Uterus (tissue), 4 donors: ENCODE measurements around the gene EXTL1. TPM values are rescaled to one million over a fixed set of nuclear protein-coding genes. Genes with fewer than 3 reads are reported as not detected.
A peak's percentile ranks its signal among the peaks of the same experiment; 100 is the strongest.

Experiments used
- DNase-seq, 2 donors: peaks; one replicate each; pipeline ENCODE4 v3.0.0-alpha.2; 2019 to 2020
- H3K27ac ChIP-seq, 2 donors: fragments of 200-600 bp; sonication (generic); 1 replicate in 1 of 2; 2 replicates in 1 of 2; pipeline ENCODE4 v1.5.1; 2016 to 2018
- H3K27me3 ChIP-seq, 2 donors: fragments of 200-600 bp; sonication (generic); one replicate each; pipeline ENCODE4 v1.5.1; 2018 to 2019; ENCODE audit warnings: control low read depth in 1 of 2
- H3K36me3 ChIP-seq, 2 donors: fragments of 200-600 bp; sonication (generic); one replicate each; pipeline ENCODE4 v1.5.1; 2019; ENCODE audit warnings: control low read depth in 1 of 2
- H3K4me1 ChIP-seq, 2 donors: fragments of 200-600 bp; sonication (generic); one replicate each; pipeline ENCODE4 v1.5.1; 2018 to 2019; ENCODE audit warnings: control low read depth in 1 of 2
- H3K4me3 ChIP-seq, 2 donors: fragments of 200-600 bp; sonication (generic); 1 replicate in 1 of 2; 2 replicates in 1 of 2; pipeline ENCODE4 v1.5.1; 2018 to 2019; ENCODE audit warnings: mild to moderate bottlenecking in 1 of 2
- H3K9me3 ChIP-seq, 2 donors: fragments of 200-600 bp; sonication (generic); one replicate each; pipeline ENCODE4 v1.5.1; 2019; ENCODE audit warnings: control low read depth in 1 of 2
- CTCF ChIP-seq, 4 experiments: fragments of 200-600 bp in 2 of 4; fragments of 450-650 bp in 2 of 4; sonication (generic) in 2 of 4; IDR thresholded peaks; one replicate each; pipeline ENCODE4 v1.5.1; 2016 to 2019; ENCODE audit warnings: antibody characterized with exemption in 4 of 4, mild to moderate bottlenecking in 2 of 4, moderate library complexity in 1 of 4
- POLR2A ChIP-seq, 2 donors: fragments of 450-650 bp; IDR thresholded peaks; one replicate each; pipeline ENCODE4 v1.6.1; 2016; ENCODE audit warnings: antibody characterized with exemption in 2 of 2, mild to moderate bottlenecking in 1 of 2, moderate library complexity in 1 of 2
- intact Hi-C: fragments of 100-400 bp; cut with DNase I; formaldehyde crosslinking; loops from one replicate; pipeline ENCODE4 v1.15.1; 2023; ENCODE audit warnings: low total_unique reads
- total RNA-seq, 4 donors: library from RNA; depleted of rRNA in 3 of 4; stranded (reverse); fragments of >200 nt in 3 of 4; gene quantifications; one replicate each; pipeline versions ENCODE4 v1.1.0 to v1.2.4, GENCODE V29; 2014 to 2023
- donor health status: DM: yes; HTN: yes; CAD: no.

EXTL1 gene
- total RNA-seq, 4 donors from 2014 or later, result 0.26 to 2.7 (median 1.7) TPM; not detected in 1

- H3K36me3 ChIP-seq, result no peaks in the 10 kb centered on the region
- no peak for DNase-seq
- no peak for TF ChIP-seq POLR2A (IDR thresholded peaks at IDR 0.05)
- TF ChIP-seq CTCF (IDR thresholded peaks at IDR 0.05), result no peak
- intact Hi-C loops, result no loop called here
- H3K9me3 ChIP-seq, result no peaks in the 10 kb centered on the region
- no peak overlapping the region for H3K4me3 ChIP-seq
- H3K27ac ChIP-seq, result no peak overlapping the region
- no peaks in the 10 kb centered on the region for H3K4me1 ChIP-seq
- no peaks in the 10 kb centered on the region for H3K27me3 ChIP-seq
These were observed 31.9 kb upstream of the EXTL1 start for GRCh38 chr1:25989440-25990234.

GRCh38 chr1:25990251-25990650 is 31.3 kb upstream of the EXTL1 start:
- H3K36me3 ChIP-seq, result no peaks in the 10 kb centered on the region
- no peak overlapping the region for H3K4me3 ChIP-seq
- no peaks in the 10 kb centered on the region for H3K27me3 ChIP-seq
- H3K4me1 ChIP-seq, result no peaks in the 10 kb centered on the region
- H3K9me3 ChIP-seq, result no peaks in the 10 kb centered on the region
- TF ChIP-seq POLR2A (IDR thresholded peaks at IDR 0.05), result no peak
- TF ChIP-seq CTCF (IDR thresholded peaks at IDR 0.05), result no peak
- peak overlapping the region in 1 of 2 donors; percentile 21 for H3K27ac ChIP-seq
- DNase-seq, result no peak
- intact Hi-C loops, result no loop called here

- peak overlapping the region in 1 of 2 donors; percentile 21 for H3K27ac ChIP-seq
- intact Hi-C loops, result no loop called here
These were observed 30.7 kb upstream of the EXTL1 start for GRCh38 chr1:25990702-25991395.

GRCh38 chr1:25991937-25992688 is 29.5 kb upstream of the EXTL1 start:
- no peak overlapping the region for H3K27ac ChIP-seq
- no peaks in the 10 kb centered on the region for H3K36me3 ChIP-seq
- H3K4me1 ChIP-seq, result no peaks in the 10 kb centered on the region
- H3K9me3 ChIP-seq, result no peaks in the 10 kb centered on the region
- no peak for DNase-seq
- intact Hi-C loops, result no loop called here
- no peaks in the 10 kb centered on the region for H3K27me3 ChIP-seq
- TF ChIP-seq POLR2A (IDR thresholded peaks at IDR 0.05) (no peak), CTCF (IDR thresholded peaks at IDR 0.05) (no peak)
- H3K4me3 ChIP-seq, result no peak overlapping the region

More at GRCh38 chr1:25990702-25991395, 30.7 kb upstream of the EXTL1 start:
- no peaks in the 10 kb centered on the region for H3K4me1 ChIP-seq
- no peaks in the 10 kb centered on the region for H3K9me3 ChIP-seq
- TF ChIP-seq CTCF (IDR thresholded peaks at IDR 0.05) (no peak), POLR2A (IDR thresholded peaks at IDR 0.05) (no peak)
- no peak for DNase-seq
- H3K4me3 ChIP-seq, result no peak overlapping the region
- no peaks in the 10 kb centered on the region for H3K36me3 ChIP-seq
- no peaks in the 10 kb centered on the region for H3K27me3 ChIP-seq
